Measurements from ENCODE around the gene RPS6KA1.

RPS6KA1 gene

DNA sequence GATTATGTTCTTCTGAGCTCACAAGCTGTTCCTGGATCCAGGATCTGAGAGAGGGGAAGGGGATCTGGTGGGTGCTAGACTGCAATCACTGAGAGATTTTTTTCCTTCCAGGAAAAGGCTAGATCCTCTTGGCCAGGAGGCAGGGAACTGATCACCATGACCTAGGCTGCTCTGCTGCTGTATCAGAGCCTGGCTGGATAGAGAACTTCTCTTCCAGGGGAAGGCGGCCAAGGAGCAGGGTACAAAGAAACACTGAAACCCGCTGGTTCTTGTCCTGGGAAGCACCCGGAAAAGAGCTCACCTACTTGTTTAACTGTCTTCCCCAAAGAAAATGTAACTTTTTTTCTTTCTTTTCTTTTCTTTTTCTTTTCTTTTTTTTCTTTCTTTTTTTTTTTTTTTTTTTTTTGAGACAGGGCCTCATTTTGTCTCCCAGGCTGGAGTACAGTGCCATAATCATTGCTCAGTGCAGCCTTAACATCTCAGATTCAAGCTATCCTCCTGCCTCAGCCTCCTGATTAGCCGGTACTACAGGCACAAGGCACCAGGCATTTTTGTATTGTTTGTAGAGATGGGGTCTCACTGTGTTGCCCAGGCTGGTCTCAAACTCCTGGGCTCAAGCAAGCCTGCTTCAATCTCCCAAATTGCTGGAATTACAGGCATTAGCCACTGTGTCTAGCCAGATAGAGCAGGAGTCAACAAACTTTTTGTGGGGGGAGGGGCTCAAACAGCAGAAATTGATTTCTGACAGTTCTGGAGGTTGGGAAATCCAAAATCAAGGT, 12.4 kb upstream of the RPS6KA1 start:
- peaks cover 5% of the 10 kb centered on the region for H3K4me1 ChIP-seq (ENCODE audit: control insufficient read depth, insufficient read depth, low read length)
- no peak overlapping the region for H3K27ac ChIP-seq (ENCODE audit: low read depth, low read length)

DNA sequence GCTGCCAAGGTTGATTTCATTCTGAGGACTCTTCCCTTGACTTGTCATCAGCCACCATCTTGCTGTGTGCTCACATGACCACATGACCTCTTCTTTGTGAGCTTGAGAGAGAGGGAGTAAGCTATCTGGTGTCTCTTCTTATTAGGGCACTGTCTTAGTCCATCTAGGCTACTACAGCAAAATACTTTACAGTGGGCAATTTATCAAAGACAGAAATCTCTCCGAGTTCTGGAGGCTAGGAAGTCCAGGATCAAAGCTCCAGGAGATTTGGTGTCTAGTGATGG, 11.9 kb upstream of the RPS6KA1 start:
- Histone ChIP-seq H3K36me3 (ENCODE audit: control insufficient read depth, insufficient read depth, low read length) (no peaks in the 10 kb centered on the region), H3K4me3 (ENCODE audit: low read depth, low read length) (no peak overlapping the region), H3K9ac (ENCODE audit: low read length) (no peak overlapping the region), H3K27ac (ENCODE audit: low read depth, low read length) (no peak overlapping the region), H3K4me1 (ENCODE audit: control insufficient read depth, insufficient read depth, low read length) (peaks cover 5% of the 10 kb centered on the region), H3K27me3 (ENCODE audit: control insufficient read depth, insufficient read depth, low read length) (no peaks in the 10 kb centered on the region), H3K9me3 (ENCODE audit: control insufficient read depth, insufficient read depth, low read depth, low read length) (no peaks in the 10 kb centered on the region)

More for the DNA sequence above, 12.4 kb upstream of the RPS6KA1 start:
- H3K9ac ChIP-seq (ENCODE audit: low read length), result no peak overlapping the region
- no peaks in the 10 kb centered on the region for H3K36me3 ChIP-seq (ENCODE audit: control insufficient read depth, insufficient read depth, low read length)
- H3K27me3 ChIP-seq (ENCODE audit: control insufficient read depth, insufficient read depth, low read length), result no peaks in the 10 kb centered on the region
- H3K9me3 ChIP-seq (ENCODE audit: control insufficient read depth, insufficient read depth, low read depth, low read length), result no peaks in the 10 kb centered on the region
- H3K4me3 ChIP-seq (ENCODE audit: low read depth, low read length), result no peak overlapping the region

GRCh38 chr1:26518355-26518754, 11.2 kb upstream of the RPS6KA1 start:
- Histone ChIP-seq H3K27ac (ENCODE audit: low read depth, low read length) (no peak overlapping the region), H3K9ac (ENCODE audit: low read length) (no peak overlapping the region), H3K4me3 (ENCODE audit: low read depth, low read length) (no peak overlapping the region), H3K27me3 (ENCODE audit: control insufficient read depth, insufficient read depth, low read length) (no peaks in the 10 kb centered on the region), H3K4me1 (ENCODE audit: control insufficient read depth, insufficient read depth, low read length) (peaks cover 5% of the 10 kb centered on the region), H3K9me3 (ENCODE audit: control insufficient read depth, insufficient read depth, low read depth, low read length) (no peaks in the 10 kb centered on the region), H3K36me3 (ENCODE audit: control insufficient read depth, insufficient read depth, low read length) (no peaks in the 10 kb centered on the region)

- H3K9ac ChIP-seq (ENCODE audit: low read length), result no peak overlapping the region
- H3K4me1 ChIP-seq (ENCODE audit: control insufficient read depth, insufficient read depth, low read length), result peaks cover 5% of the 10 kb centered on the region
- no peaks in the 10 kb centered on the region for H3K36me3 ChIP-seq (ENCODE audit: control insufficient read depth, insufficient read depth, low read length)
- no peak overlapping the region for H3K4me3 ChIP-seq (ENCODE audit: low read depth, low read length)
- H3K27ac ChIP-seq (ENCODE audit: low read depth, low read length), result no peak overlapping the region
- no peaks in the 10 kb centered on the region for H3K9me3 ChIP-seq (ENCODE audit: control insufficient read depth, insufficient read depth, low read depth, low read length)
- no peaks in the 10 kb centered on the region; the same call in 1 of the 2 replicates for H3K27me3 ChIP-seq (ENCODE audit: control insufficient read depth, insufficient read depth, low read length)
Measured at GRCh38 chr1:26520339-26520738, 9.2 kb upstream of the RPS6KA1 start.

GRCh38 chr1:26521669-26522030, 7.9 kb upstream of the RPS6KA1 start:
- Histone ChIP-seq H3K27ac (ENCODE audit: low read depth, low read length) (no peak overlapping the region), H3K27me3 (ENCODE audit: control insufficient read depth, insufficient read depth, low read length) (no peaks in the 10 kb centered on the region; the same call in 1 of the 2 replicates), H3K36me3 (ENCODE audit: control insufficient read depth, insufficient read depth, low read length) (no peaks in the 10 kb centered on the region), H3K4me1 (ENCODE audit: control insufficient read depth, insufficient read depth, low read length) (peaks cover 5% of the 10 kb centered on the region), H3K9me3 (ENCODE audit: control insufficient read depth, insufficient read depth, low read depth, low read length) (no peaks in the 10 kb centered on the region), H3K4me3 (ENCODE audit: low read depth, low read length) (no peak overlapping the region), H3K9ac (ENCODE audit: low read length) (no peak overlapping the region)

- Histone ChIP-seq H3K4me1 (ENCODE audit: control insufficient read depth, insufficient read depth, low read length) (peaks cover 5% of the 10 kb centered on the region), H3K4me3 (ENCODE audit: low read depth, low read length) (no peak overlapping the region), H3K9ac (ENCODE audit: low read length) (no peak overlapping the region), H3K27ac (ENCODE audit: low read depth, low read length) (no peak overlapping the region), H3K9me3 (ENCODE audit: control insufficient read depth, insufficient read depth, low read depth, low read length) (no peaks in the 10 kb centered on the region), H3K27me3 (ENCODE audit: control insufficient read depth, insufficient read depth, low read length) (no peaks in the 10 kb centered on the region; the same call in 1 of the 2 replicates), H3K36me3 (ENCODE audit: control insufficient read depth, insufficient read depth, low read length) (no peaks in the 10 kb centered on the region)
Measured at GRCh38 chr1:26522073-26522472, 7.5 kb upstream of the RPS6KA1 start.

- H3K9ac ChIP-seq (ENCODE audit: low read length), result no peak overlapping the region
- H3K4me3 ChIP-seq (ENCODE audit: low read depth, low read length), result no peak overlapping the region
- no peak overlapping the region for H3K27ac ChIP-seq (ENCODE audit: low read depth, low read length)
- H3K4me1 ChIP-seq (ENCODE audit: control insufficient read depth, insufficient read depth, low read length), result peaks cover 6% of the 10 kb centered on the region
- no peaks in the 10 kb centered on the region for H3K36me3 ChIP-seq (ENCODE audit: control insufficient read depth, insufficient read depth, low read length)
- no peaks in the 10 kb centered on the region; the same call in 1 of the 2 replicates for H3K27me3 ChIP-seq (ENCODE audit: control insufficient read depth, insufficient read depth, low read length)
- no peaks in the 10 kb centered on the region for H3K9me3 ChIP-seq (ENCODE audit: control insufficient read depth, insufficient read depth, low read depth, low read length)
Measured at GRCh38 chr1:26524181-26524580, 5.4 kb upstream of the RPS6KA1 start.

DNA sequence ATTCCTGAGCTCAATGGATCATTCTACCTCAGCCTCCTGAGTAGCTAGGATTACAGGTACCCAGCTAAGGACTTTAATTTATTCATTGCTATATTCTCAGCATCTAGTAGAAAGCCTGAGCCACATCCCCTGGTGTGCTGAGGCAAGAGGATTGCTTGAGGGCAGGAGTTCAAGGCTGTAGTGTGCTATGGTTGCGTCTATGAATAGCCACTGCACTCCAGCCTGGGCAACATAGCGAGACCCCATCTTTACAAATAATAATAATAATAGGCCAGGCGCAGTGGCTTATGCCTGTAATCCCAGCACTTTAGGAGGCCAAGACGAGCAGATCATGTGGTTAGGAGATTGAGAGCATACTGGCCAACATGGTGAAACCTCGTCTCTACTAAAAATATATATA, 3.3 kb upstream of the RPS6KA1 start:
- H3K27me3 ChIP-seq (ENCODE audit: control insufficient read depth, insufficient read depth, low read length), result no peaks in the 10 kb centered on the region; the same call in 1 of the 2 replicates
- no peak overlapping the region for H3K9ac ChIP-seq (ENCODE audit: low read length)
- no peaks in the 10 kb centered on the region for H3K9me3 ChIP-seq (ENCODE audit: control insufficient read depth, insufficient read depth, low read depth, low read length)
- H3K27ac ChIP-seq (ENCODE audit: low read depth, low read length), result no peak overlapping the region
- H3K4me1 ChIP-seq (ENCODE audit: control insufficient read depth, insufficient read depth, low read length), result peaks cover 12% of the 10 kb centered on the region
- H3K36me3 ChIP-seq (ENCODE audit: control insufficient read depth, insufficient read depth, low read length), result no peaks in the 10 kb centered on the region
- H3K4me3 ChIP-seq (ENCODE audit: low read depth, low read length), result no peak overlapping the region

DNA sequence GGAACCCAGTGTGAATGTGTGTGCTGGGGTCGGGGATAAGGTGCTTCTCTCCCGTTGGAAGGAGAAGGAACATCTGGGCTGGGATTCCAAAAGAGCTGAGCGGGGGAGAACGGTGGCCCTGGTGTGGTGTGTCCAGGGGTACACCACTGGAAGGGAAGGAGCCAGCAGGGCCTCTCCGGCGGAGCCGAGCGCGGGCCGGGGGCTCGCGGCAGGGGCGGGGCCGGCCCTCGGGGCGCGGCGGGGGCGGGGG, 231 bp upstream of the RPS6KA1 start:
- H3K9ac ChIP-seq (ENCODE audit: low read length), result peak overlapping the region; percentile 63
- H3K4me1 ChIP-seq (ENCODE audit: control insufficient read depth, insufficient read depth, low read length), result peaks cover 23% of the 10 kb centered on the region
- peak overlapping the region; percentile 61 for H3K4me3 ChIP-seq (ENCODE audit: low read depth, low read length)
- H3K27ac ChIP-seq (ENCODE audit: low read depth, low read length), result no peak overlapping the region
- no peaks in the 10 kb centered on the region; the same call in 1 of the 2 replicates for H3K27me3 ChIP-seq (ENCODE audit: control insufficient read depth, insufficient read depth, low read length)
- no peaks in the 10 kb centered on the region for H3K9me3 ChIP-seq (ENCODE audit: control insufficient read depth, insufficient read depth, low read depth, low read length)
- no peaks in the 10 kb centered on the region for H3K36me3 ChIP-seq (ENCODE audit: control insufficient read depth, insufficient read depth, low read length)

DNA sequence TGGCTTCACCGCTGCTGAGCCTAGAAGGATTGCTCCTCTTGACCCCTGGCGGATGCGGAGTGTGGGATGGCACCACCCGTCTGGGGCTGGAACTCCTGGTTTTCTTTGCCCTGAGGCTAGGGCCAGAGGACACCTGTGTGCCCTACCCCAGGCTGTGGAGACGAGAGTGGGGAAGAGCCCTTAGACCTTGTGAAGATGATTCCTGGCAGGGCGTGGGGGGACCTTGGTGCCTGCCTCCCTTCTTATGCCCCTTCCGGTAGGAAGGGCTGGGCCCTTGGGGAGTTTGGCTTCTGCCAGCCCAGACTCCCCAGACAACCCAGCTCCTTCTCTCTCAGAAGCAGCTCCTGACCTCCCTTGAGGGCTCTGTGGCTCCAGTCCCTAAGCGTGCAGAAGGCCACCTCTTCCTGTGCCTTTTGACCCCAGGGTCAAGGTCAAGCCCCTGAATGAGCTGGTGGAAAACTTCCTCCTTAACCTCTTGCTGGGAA, 891 bp downstream of the RPS6KA1 start:
- Histone ChIP-seq H3K36me3 (ENCODE audit: control insufficient read depth, insufficient read depth, low read length) (no peaks in the 10 kb centered on the region), H3K4me1 (ENCODE audit: control insufficient read depth, insufficient read depth, low read length) (peaks cover 23% of the 10 kb centered on the region), H3K27ac (ENCODE audit: low read depth, low read length) (no peak overlapping the region), H3K27me3 (ENCODE audit: control insufficient read depth, insufficient read depth, low read length) (no peaks in the 10 kb centered on the region), H3K4me3 (ENCODE audit: low read depth, low read length) (peak overlapping the region; percentile 88), H3K9me3 (ENCODE audit: control insufficient read depth, insufficient read depth, low read depth, low read length) (no peaks in the 10 kb centered on the region), H3K9ac (ENCODE audit: low read length) (peak overlapping the region; percentile 74)

- Histone ChIP-seq H3K36me3 (ENCODE audit: control insufficient read depth, insufficient read depth, low read length) (no peaks in the 10 kb centered on the region), H3K9me3 (ENCODE audit: control insufficient read depth, insufficient read depth, low read depth, low read length) (no peaks in the 10 kb centered on the region), H3K4me1 (ENCODE audit: control insufficient read depth, insufficient read depth, low read length) (peaks cover 23% of the 10 kb centered on the region), H3K9ac (ENCODE audit: low read length) (peak overlapping the region; percentile 74), H3K4me3 (ENCODE audit: low read depth, low read length) (peak overlapping the region; percentile 88), H3K27me3 (ENCODE audit: control insufficient read depth, insufficient read depth, low read length) (no peaks in the 10 kb centered on the region), H3K27ac (ENCODE audit: low read depth, low read length) (peak overlapping the region; percentile 24)
Measured at GRCh38 chr1:26530895-26531598, 1.5 kb downstream of the RPS6KA1 start.

Measured in HUES6 (cell line).